Sigmoid colon (tissue), 4 donors: ENCODE results near the gene SMIM1.

Experiments
- CTCF ChIP-seq, 4 experiments: fragments of 450-650 bp in 3 of 4; fragments of 200-600 bp in 1 of 4; IDR thresholded peaks; one replicate each; pipeline ENCODE4 v1.5.1; 2016 to 2019; ENCODE audit warnings: antibody characterized with exemption in 4 of 4, mild to moderate bottlenecking in 3 of 4, moderate library complexity in 2 of 4
- EP300 ChIP-seq, 4 donors: sonication (generic); formaldehyde crosslinking; IDR thresholded peaks; one replicate each; pipeline ENCODE4 v1.6.1; 2017; ENCODE audit warnings: antibody characterized with exemption in 4 of 4
- POLR2A ChIP-seq, 2 donors: fragments of 450-650 bp; IDR thresholded peaks; one replicate each; pipeline ENCODE4 v1.6.1; 2016; ENCODE audit warnings: antibody characterized with exemption in 2 of 2, mild to moderate bottlenecking in 2 of 2, moderate library complexity in 2 of 2
- POLR2AphosphoS5 ChIP-seq, 4 donors: sonication (generic); formaldehyde crosslinking; IDR thresholded peaks; one replicate each; pipeline ENCODE4 v1.6.1; 2017; ENCODE audit warnings: antibody characterized with exemption in 4 of 4

- TF ChIP-seq CTCF (IDR thresholded peaks at IDR 0.05) (no peak), EP300 (IDR thresholded peaks at IDR 0.05) (no peak), POLR2AphosphoS5 (IDR thresholded peaks at IDR 0.05) (no peak), POLR2A (IDR thresholded peaks at IDR 0.05) (no peak)
Measured at GRCh38 chr1:3736708-3737107, 35.8 kb upstream of the SMIM1 start.
